MCF 10A (cell line): Measurements from ENCODE around the gene CDK13. TPM values are rescaled to one million over a fixed set of nuclear protein-coding genes. Genes with fewer than 3 reads are reported as not detected.
"Not testable (repeated sequence)": the region's sequence is repeated elsewhere in the genome, so short reads cannot be mapped to it uniquely, and the experiment has no call there.

Experiments used
- BruUV-seq: library from RNA; stranded (reverse); fragments of 400-500 nt; replicated peaks from 2 replicates; lab custom pipeline; 2021; lab: Mats Ljungman, UMichigan
- CTCF ChIA-PET: fragments of 300-600 bp; sonication (Branson Sonifier 250); formaldehyde crosslinking; extraction: SDS; loops from one replicate; lab custom pipeline; 2021; ENCODE audit warnings: antibody characterized with exemption, inconsistent platforms; lab: Yijun Ruan, JAX
- POLR2A ChIA-PET: fragments of 300-600, 350-650 bp; sonication (Branson Sonifier 250); formaldehyde crosslinking; extraction: SDS; loops from one replicate; lab custom pipeline; 2020; ENCODE audit warnings: antibody characterized with exemption, inconsistent platforms; lab: Yijun Ruan, JAX
- DNase-seq: peaks from one replicate; pipeline ENCODE4 v3.0.0-alpha.2; 2018; ENCODE audit not compliant: unreplicated experiment
- H3K27ac Mint-ChIP-seq: one replicate; pipeline ENCODE4 v1.8.0; 2022; ENCODE audit warnings: mild to moderate bottlenecking, low read depth, mixed read lengths; ENCODE audit not compliant: unreplicated experiment
- H3K27me3 Mint-ChIP-seq: one replicate; pipeline ENCODE4 v1.8.0; 2022; ENCODE audit warnings: mixed read lengths; ENCODE audit not compliant: insufficient read depth, unreplicated experiment
- H3K36me3 Mint-ChIP-seq: one replicate; pipeline ENCODE4 v1.8.0; 2022; ENCODE audit warnings: mild to moderate bottlenecking, moderate library complexity, mixed read lengths; ENCODE audit not compliant: insufficient read depth, unreplicated experiment
- H3K4me1 Mint-ChIP-seq: one replicate; pipeline ENCODE4 v1.8.0; 2022; ENCODE audit warnings: mixed read lengths; ENCODE audit not compliant: insufficient read depth, unreplicated experiment
- H3K4me3 Mint-ChIP-seq: one replicate; pipeline ENCODE4 v1.8.0; 2022; ENCODE audit warnings: mild to moderate bottlenecking, moderate library complexity, mixed read lengths; ENCODE audit not compliant: unreplicated experiment
- H3K9me3 Mint-ChIP-seq: one replicate; pipeline ENCODE4 v1.8.0; 2022; ENCODE audit warnings: mixed read lengths; ENCODE audit not compliant: unreplicated experiment
- intact Hi-C: fragments of 100-400 bp; cut with micrococcal nuclease; formaldehyde crosslinking; loops from 2 replicates; pipeline ENCODE4 v1.14.1; 2022
- total RNA-seq: library from RNA; stranded (reverse); gene quantifications from 2 replicates; pipeline ENCODE4 v1.2.3, GENCODE V29; 2022
- TF ChIP-seq, protein P1 (sequence below): fragments of 200-600 bp; IDR thresholded peaks from one replicate; pipeline ENCODE4 v1.8.0; 2022; ENCODE audit warnings: antibody characterized with exemption, mild to moderate bottlenecking; ENCODE audit not compliant: unreplicated experiment

Gene CDK13
- total RNA-seq, 1 experiment from 2014 or later = 50.2 TPM

- ChIA-PET POLR2A (no interaction called here), CTCF (no interaction called here)
- intact Hi-C loops = no loop called here
- DNase-seq = no peak
- TF ChIP-seq, protein P1, sequence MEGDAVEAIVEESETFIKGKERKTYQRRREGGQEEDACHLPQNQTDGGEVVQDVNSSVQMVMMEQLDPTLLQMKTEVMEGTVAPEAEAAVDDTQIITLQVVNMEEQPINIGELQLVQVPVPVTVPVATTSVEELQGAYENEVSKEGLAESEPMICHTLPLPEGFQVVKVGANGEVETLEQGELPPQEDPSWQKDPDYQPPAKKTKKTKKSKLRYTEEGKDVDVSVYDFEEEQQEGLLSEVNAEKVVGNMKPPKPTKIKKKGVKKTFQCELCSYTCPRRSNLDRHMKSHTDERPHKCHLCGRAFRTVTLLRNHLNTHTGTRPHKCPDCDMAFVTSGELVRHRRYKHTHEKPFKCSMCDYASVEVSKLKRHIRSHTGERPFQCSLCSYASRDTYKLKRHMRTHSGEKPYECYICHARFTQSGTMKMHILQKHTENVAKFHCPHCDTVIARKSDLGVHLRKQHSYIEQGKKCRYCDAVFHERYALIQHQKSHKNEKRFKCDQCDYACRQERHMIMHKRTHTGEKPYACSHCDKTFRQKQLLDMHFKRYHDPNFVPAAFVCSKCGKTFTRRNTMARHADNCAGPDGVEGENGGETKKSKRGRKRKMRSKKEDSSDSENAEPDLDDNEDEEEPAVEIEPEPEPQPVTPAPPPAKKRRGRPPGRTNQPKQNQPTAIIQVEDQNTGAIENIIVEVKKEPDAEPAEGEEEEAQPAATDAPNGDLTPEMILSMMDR = no peak
- Mint-ChIP-seq H3K27me3 (no peaks in the 10 kb centered on the region), H3K27ac (no peak overlapping the region), H3K4me3 (no peak overlapping the region), H3K9me3 (no peaks in the 10 kb centered on the region), H3K4me1 (no peaks in the 10 kb centered on the region), H3K36me3 (no peaks in the 10 kb centered on the region)
- no TSS peak for BruUV-seq
Measured at GRCh38 chr7:40147371-40148246, 197.6 kb downstream of the CDK13 start.

DNA sequence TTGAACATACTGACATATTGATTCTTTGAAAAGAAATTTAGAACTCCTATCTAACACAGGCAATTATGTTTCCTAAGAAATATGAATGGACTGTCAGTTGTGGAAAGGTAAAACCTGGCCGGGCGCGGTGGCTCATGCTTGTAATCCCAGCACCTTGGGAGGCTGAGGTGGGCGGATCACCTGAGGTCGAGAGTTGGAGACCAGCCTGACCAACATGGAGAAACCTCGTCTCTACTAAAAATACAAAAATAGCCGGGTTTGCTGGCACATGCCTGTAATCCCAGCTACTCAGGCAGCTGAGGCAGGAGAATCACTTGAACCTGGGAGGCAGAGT is 198.2 kb downstream of the CDK13 start:
- H3K27me3 Mint-ChIP-seq, H3K9me3 Mint-ChIP-seq, intact Hi-C loops, DNase-seq, BruUV-seq, POLR2A ChIA-PET, H3K27ac Mint-ChIP-seq, H3K4me1 Mint-ChIP-seq, H3K4me3 Mint-ChIP-seq, H3K36me3 Mint-ChIP-seq: not testable (repeated sequence)
- CTCF ChIA-PET = interaction anchor here (1.1 kb wide), 1 partner anchor 1737 kb away, joined by 4 read pairs; no protein-coding TSS in a partner anchor

GRCh38 chr7:40148671-40149070 is 198.6 kb downstream of the CDK13 start:
- no peaks in the 10 kb centered on the region for H3K4me1 Mint-ChIP-seq
- H3K9me3 Mint-ChIP-seq = no peaks in the 10 kb centered on the region
- H3K27ac Mint-ChIP-seq = no peak overlapping the region
- intact Hi-C loops = no loop called here
- H3K27me3 Mint-ChIP-seq = no peaks in the 10 kb centered on the region
- BruUV-seq = no TSS peak
- no peak overlapping the region for H3K4me3 Mint-ChIP-seq
- no peak for DNase-seq
- no peaks in the 10 kb centered on the region for H3K36me3 Mint-ChIP-seq
- POLR2A ChIA-PET = no interaction called here
- CTCF ChIA-PET = interaction anchor here (1.1 kb wide), 2 partner anchors 84 to 1738 kb away, joined by 4 to 5 read pairs; no protein-coding TSS in a partner anchor
- TF ChIP-seq, protein P1 = no peak

Other genes with a start within 250 kb of the CDK13 start
- gene MPLKIP, start 184.4 kb downstream of the CDK13 start, total RNA-seq = 30.6 and 31.3 TPM in 2 replicates
- 20.2 and 25.4 TPM in 2 replicates for gene SUGCT, start 184.7 kb downstream of the CDK13 start, total RNA-seq